ENCODE data around the gene CLSTN1. TPM values are rescaled to one million over a fixed set of nuclear protein-coding genes. Genes with fewer than 3 reads are reported as not detected.
"Not testable (repeated sequence)": the region's sequence is repeated elsewhere in the genome, so short reads cannot be mapped to it uniquely, and the experiment has no call there.

The CLSTN1 gene
- total RNA-seq, 3 donors from 2014 or later (not counting 1 experiment from before 2014, with no cell fraction given): 83.1 to 114 (median 94.5) TPM

DNA sequence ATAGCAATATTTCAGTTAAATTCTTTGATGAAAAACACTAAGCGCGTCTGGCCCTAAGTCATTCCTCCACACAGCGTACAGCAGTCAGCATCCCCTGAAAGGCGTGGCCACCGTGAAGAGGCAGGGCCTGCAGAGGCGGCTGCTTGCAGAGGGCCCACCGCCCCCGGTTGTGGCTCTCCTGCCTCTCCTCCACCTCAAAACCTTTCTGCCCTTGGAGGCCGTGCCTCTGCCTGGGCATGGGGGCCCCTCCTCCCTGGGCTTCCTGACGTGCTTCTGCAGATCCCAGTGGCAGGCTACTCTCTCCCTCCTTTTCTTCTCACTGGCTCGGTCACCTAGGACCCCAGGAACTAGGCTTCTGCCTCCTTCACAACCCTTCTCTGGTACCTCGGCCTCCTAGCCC, 16.2 kb downstream of the CLSTN1 start:
- no peak overlapping the region for H3K4me3 Mint-ChIP-seq
- peaks cover 29 to 31% of the 10 kb centered on the region in 2 donors for H3K4me1 Mint-ChIP-seq
- no peaks in the 10 kb centered on the region for H3K27me3 Mint-ChIP-seq (ENCODE audit: low read depth in 2 of 2)

DNA sequence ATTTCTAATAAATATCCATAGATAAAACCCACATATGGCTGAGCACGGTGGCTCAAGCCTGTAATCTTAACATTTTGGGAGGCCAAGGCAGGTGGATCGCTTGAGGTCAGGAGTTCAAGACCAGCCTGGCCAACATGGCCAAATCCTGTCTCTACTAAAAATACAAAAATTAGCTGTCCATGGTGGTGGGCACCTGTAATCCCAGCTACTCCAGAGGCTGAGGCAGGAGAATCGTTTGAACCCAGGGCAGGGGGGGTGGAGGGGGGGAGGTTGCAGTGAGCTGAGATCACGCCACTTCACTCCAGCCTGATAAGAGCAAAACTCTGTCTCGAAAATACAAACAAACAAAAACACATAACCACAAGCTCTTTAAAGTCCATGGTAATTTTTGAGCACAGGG, 17.8 kb downstream of the CLSTN1 start:
- H3K9me3 Mint-ChIP-seq; H3K27ac Mint-ChIP-seq; H3K36me3 Mint-ChIP-seq; H3K4me3 ChIP-seq (ENCODE audit: low read length); H3K27me3 ChIP-seq (ENCODE audit: control insufficient read depth, insufficient read depth, low read length); ATAC-seq; intact Hi-C loops (cut with micrococcal nuclease); H3K36me3 ChIP-seq (ENCODE audit: control insufficient read depth, insufficient read depth, low read length); H3K27me3 Mint-ChIP-seq (ENCODE audit: low read depth in 2 of 2); H3K4me3 Mint-ChIP-seq; H3K27ac ChIP-seq (ENCODE audit: low read length); DNase-seq; H3K9me3 ChIP-seq (ENCODE audit: control insufficient read depth, insufficient read depth, low read length): not testable (repeated sequence)
- WGBS (ENCODE audit: insufficient coverage): 95% methylated on average over 2 of the region's 5 CpGs
- H3K4me1 Mint-ChIP-seq: peaks cover 43 to 46% of the 10 kb centered on the region in 2 donors
- H3K4me1 ChIP-seq (ENCODE audit: control insufficient read depth, insufficient read depth, low read length): peaks cover 13% of the 10 kb centered on the region

More for the DNA sequence above, 16.2 kb downstream of the CLSTN1 start:
- H3K36me3 Mint-ChIP-seq: no peaks in the 10 kb centered on the region
- intact Hi-C loops (cut with micrococcal nuclease): no loop called here
- H3K9me3 Mint-ChIP-seq: no peaks in the 10 kb centered on the region
- Histone ChIP-seq H3K4me1 (ENCODE audit: control insufficient read depth, insufficient read depth, low read length) (peaks cover 13% of the 10 kb centered on the region), H3K4me3 (ENCODE audit: low read length) (no peak overlapping the region), H3K36me3 (ENCODE audit: control insufficient read depth, insufficient read depth, low read length) (no peaks in the 10 kb centered on the region), H3K9me3 (ENCODE audit: control insufficient read depth, insufficient read depth, low read length) (no peaks in the 10 kb centered on the region), H3K27ac (ENCODE audit: low read length) (no peak overlapping the region), H3K27me3 (ENCODE audit: control insufficient read depth, insufficient read depth, low read length) (no peaks in the 10 kb centered on the region)
- H3K27ac Mint-ChIP-seq: no peak overlapping the region
- DNase-seq (no peak), ATAC-seq (no peak)
- WGBS (ENCODE audit: insufficient coverage): 82% methylated on average over 12 of the region's 12 CpGs
- TF ChIP-seq, protein P1, sequence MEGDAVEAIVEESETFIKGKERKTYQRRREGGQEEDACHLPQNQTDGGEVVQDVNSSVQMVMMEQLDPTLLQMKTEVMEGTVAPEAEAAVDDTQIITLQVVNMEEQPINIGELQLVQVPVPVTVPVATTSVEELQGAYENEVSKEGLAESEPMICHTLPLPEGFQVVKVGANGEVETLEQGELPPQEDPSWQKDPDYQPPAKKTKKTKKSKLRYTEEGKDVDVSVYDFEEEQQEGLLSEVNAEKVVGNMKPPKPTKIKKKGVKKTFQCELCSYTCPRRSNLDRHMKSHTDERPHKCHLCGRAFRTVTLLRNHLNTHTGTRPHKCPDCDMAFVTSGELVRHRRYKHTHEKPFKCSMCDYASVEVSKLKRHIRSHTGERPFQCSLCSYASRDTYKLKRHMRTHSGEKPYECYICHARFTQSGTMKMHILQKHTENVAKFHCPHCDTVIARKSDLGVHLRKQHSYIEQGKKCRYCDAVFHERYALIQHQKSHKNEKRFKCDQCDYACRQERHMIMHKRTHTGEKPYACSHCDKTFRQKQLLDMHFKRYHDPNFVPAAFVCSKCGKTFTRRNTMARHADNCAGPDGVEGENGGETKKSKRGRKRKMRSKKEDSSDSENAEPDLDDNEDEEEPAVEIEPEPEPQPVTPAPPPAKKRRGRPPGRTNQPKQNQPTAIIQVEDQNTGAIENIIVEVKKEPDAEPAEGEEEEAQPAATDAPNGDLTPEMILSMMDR (IDR thresholded peaks at IDR 0.05): no peak

DNA sequence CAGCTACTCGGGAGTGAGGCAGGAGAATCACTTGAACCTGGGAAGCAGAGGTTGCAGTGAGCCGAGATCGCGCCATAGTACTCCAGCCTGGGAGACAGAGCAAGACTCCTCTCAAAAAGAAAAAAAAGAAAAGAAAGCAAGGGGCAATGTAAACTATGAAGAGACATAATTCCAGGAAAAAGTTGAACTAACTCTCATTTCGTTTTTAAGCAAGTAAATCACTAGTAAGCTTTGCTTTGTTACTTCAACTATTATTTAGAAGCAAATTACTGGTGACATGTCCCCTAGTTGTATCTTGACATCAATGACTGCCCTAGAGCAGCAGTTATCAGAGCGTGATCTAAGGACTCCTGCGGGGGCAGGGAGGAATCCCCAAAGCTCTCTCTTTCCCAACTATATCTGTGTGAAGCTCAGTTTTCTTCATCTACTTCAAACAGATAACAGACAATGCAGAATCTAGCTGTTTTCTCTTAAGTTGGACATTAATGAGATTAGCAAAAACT, 18.7 kb downstream of the CLSTN1 start:
- no peaks in the 10 kb centered on the region for H3K27me3 ChIP-seq (ENCODE audit: control insufficient read depth, insufficient read depth, low read length)
- Mint-ChIP-seq H3K4me1 (peaks cover 41 to 44% of the 10 kb centered on the region in 2 donors), H3K4me3 (no peak overlapping the region)

DNA sequence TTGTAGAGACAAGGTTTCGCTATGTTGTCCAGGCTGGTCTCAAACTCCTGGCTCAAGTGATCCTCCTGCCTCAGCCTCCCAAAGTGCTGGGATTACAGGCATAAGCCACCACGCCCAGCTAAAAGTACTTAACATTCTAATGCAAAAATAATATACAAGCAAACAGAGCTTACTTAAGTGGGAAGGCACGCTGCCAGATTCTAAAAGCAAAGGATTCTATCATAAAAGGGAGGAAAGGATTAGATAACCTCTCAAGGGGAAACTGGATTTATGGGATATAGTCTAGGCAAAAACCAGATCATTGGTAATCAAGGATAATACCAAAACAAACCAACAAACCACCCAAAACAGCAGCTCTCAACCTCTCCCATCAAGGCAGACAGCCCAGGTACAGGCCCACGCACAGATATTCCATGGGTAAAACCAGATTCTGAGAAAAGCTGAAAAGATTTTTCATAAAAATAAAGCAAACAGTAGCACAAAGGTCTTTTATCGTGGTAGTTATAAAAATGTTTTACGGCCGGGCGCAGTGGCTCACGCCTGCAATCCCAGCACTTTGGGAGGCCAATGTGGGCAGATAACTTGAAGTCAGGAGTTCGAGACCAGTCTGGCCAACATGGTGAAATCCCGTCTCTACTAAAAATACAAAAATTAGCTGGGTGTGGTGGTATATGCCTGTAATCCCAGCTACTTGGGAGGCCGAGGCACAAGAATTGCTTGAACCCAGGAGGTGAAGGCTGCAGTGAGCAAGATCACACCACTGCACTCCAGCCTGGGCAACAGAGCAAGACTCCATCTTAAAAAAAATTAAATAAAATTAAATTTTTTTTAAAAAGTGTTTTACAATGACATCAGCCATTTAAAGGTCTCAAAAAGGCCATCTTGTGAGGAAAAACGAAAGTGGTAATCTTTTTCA, 20.5 kb downstream of the CLSTN1 start:
- H3K27ac ChIP-seq (ENCODE audit: low read length); H3K27ac Mint-ChIP-seq; H3K9me3 Mint-ChIP-seq; DNase-seq; H3K36me3 Mint-ChIP-seq; H3K27me3 ChIP-seq (ENCODE audit: control insufficient read depth, insufficient read depth, low read length); intact Hi-C loops (cut with micrococcal nuclease); H3K4me3 Mint-ChIP-seq; ATAC-seq; H3K27me3 Mint-ChIP-seq (ENCODE audit: low read depth in 2 of 2); H3K4me3 ChIP-seq (ENCODE audit: low read length); H3K36me3 ChIP-seq (ENCODE audit: control insufficient read depth, insufficient read depth, low read length); H3K9me3 ChIP-seq (ENCODE audit: control insufficient read depth, insufficient read depth, low read length): not testable (repeated sequence)
- peaks cover 13% of the 10 kb centered on the region for H3K4me1 ChIP-seq (ENCODE audit: control insufficient read depth, insufficient read depth, low read length)
- H3K4me1 Mint-ChIP-seq: peaks cover 37 to 38% of the 10 kb centered on the region in 2 donors
- WGBS (ENCODE audit: insufficient coverage): 93% methylated on average over 10 of the region's 13 CpGs

More for the DNA sequence above, 18.7 kb downstream of the CLSTN1 start:
- no peaks in the 10 kb centered on the region for H3K36me3 ChIP-seq (ENCODE audit: control insufficient read depth, insufficient read depth, low read length)
- H3K27me3 Mint-ChIP-seq (ENCODE audit: low read depth in 2 of 2): no peaks in the 10 kb centered on the region
- DNase-seq (no peak), ATAC-seq (no peak)
- no peaks in the 10 kb centered on the region for H3K9me3 Mint-ChIP-seq
- H3K9me3 ChIP-seq (ENCODE audit: control insufficient read depth, insufficient read depth, low read length): no peaks in the 10 kb centered on the region
- 91% methylated on average over 7 of the region's 7 CpGs for WGBS (ENCODE audit: insufficient coverage)
- peaks cover 17% of the 10 kb centered on the region for H3K4me1 ChIP-seq (ENCODE audit: control insufficient read depth, insufficient read depth, low read length)
- intact Hi-C loops (cut with micrococcal nuclease): no loop called here
- no peaks in the 10 kb centered on the region for H3K36me3 Mint-ChIP-seq
- TF ChIP-seq, protein P1 (IDR thresholded peaks at IDR 0.05): no peak
- no peak overlapping the region for H3K27ac ChIP-seq (ENCODE audit: low read length)
- H3K4me3 ChIP-seq (ENCODE audit: low read length): no peak overlapping the region
- H3K27ac Mint-ChIP-seq: no peak overlapping the region

Data from natural killer cell (primary cell).